Thymus (tissue), 11 donors: Measurements from ENCODE around the gene COP1. TPM values are rescaled to one million over a fixed set of nuclear protein-coding genes. Genes with fewer than 3 reads are reported as not detected.
"Not testable (repeated sequence)": the region's sequence is repeated elsewhere in the genome, so short reads cannot be mapped to it uniquely, and the experiment has no call there.

ENCODE experiments used
- DNase-seq, 9 donors: peaks; one replicate each; pipeline ENCODE4 v3.0.0-alpha.2; 2013; ENCODE audit warnings: low spot score in 9 of 9, low read depth in 6 of 9, missing footprints in 1 of 9
- H3K27ac ChIP-seq, 2 donors: one replicate each; pipeline ENCODE4 v1.5.1; 2013; ENCODE audit warnings: control low read depth in 1 of 2, low read depth in 1 of 2, low read length in 1 of 2, mild to moderate bottlenecking in 1 of 2, moderate library complexity in 1 of 2
- H3K27me3 ChIP-seq, 2 donors: one replicate each; pipeline ENCODE4 v1.5.1; 2013; ENCODE audit warnings: low read length in 1 of 2; ENCODE audit not compliant: control insufficient read depth in 2 of 2, insufficient read depth in 1 of 2
- H3K36me3 ChIP-seq, 2 donors: one replicate each; pipeline ENCODE4 v1.5.1; 2013; ENCODE audit warnings: low read length in 1 of 2, mild to moderate bottlenecking in 1 of 2, moderate library complexity in 1 of 2; ENCODE audit not compliant: control insufficient read depth in 2 of 2, insufficient read depth in 2 of 2
- H3K4me1 ChIP-seq, 2 donors: one replicate each; pipeline ENCODE4 v1.5.1; 2013; ENCODE audit warnings: low read length in 2 of 2; ENCODE audit not compliant: control insufficient read depth in 2 of 2, insufficient read depth in 2 of 2
- H3K4me3 ChIP-seq, 2 donors: one replicate each; pipeline ENCODE4 v1.5.1; 2013; ENCODE audit warnings: low read length in 2 of 2, control low read depth in 1 of 2, mild to moderate bottlenecking in 1 of 2
- H3K9me3 ChIP-seq, 2 donors: one replicate each; pipeline ENCODE4 v1.5.1; 2013; ENCODE audit warnings: low read length in 1 of 2, mild to moderate bottlenecking in 1 of 2; ENCODE audit not compliant: control insufficient read depth in 2 of 2, insufficient read depth in 1 of 2
- WGBS: extraction: QIAGEN DNeasy Blood & Tissue Kit; methylation state at CpG from one replicate; pipeline ENCODE4 v1.1.7; 2013; 5-methylcytosine and 5-hydroxymethylcytosine counted together
- polyA plus RNA-seq: library from polyadenylated mRNA; stranded (reverse); fragments of 200-250 nt; gene quantifications from one replicate; pipeline ENCODE4 v1.2.3, GENCODE V29; 2013
- total RNA-seq: library from RNA; stranded (reverse); fragments of 120-200 nt; gene quantifications from one replicate; pipeline ENCODE4 v1.2.4, GENCODE V29; 2013
- donor health status: healthy.

COP1 gene
- total and polyA plus RNA-seq, 2 donors, result 45.0 to 69.5 TPM

DNA sequence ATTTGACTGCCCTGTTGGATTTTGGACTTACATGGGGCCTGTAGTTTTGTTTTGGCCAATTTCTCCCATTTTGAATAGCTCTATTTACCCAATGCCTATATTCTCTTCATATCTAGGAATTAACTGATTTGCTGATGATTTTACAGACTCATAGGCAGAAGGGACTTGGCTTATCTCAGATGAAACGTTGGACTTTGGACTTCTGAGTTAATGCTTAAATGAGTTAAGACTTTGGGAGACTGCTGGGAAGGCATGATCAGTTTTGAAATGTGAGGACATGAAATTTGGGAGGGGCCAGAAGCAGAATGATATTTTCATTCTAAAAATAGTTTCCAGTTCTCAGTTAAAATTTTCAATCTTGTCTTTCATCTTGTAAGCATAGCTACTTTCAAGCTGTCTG is 222.3 kb downstream of the COP1 start:
- Histone ChIP-seq H3K9me3 (peaks cover 6 to 7% of the 10 kb centered on the region in 2 donors), H3K36me3 (peaks cover 24 to 40% of the 10 kb centered on the region in 2 donors), H3K27ac (no peak overlapping the region), H3K4me1 (no peaks in the 10 kb centered on the region), H3K4me3 (no peak overlapping the region), H3K27me3 (no peaks in the 10 kb centered on the region)
- 100% methylated on average over 1 of the region's 1 CpG for WGBS
- DNase-seq, result no peak

DNA sequence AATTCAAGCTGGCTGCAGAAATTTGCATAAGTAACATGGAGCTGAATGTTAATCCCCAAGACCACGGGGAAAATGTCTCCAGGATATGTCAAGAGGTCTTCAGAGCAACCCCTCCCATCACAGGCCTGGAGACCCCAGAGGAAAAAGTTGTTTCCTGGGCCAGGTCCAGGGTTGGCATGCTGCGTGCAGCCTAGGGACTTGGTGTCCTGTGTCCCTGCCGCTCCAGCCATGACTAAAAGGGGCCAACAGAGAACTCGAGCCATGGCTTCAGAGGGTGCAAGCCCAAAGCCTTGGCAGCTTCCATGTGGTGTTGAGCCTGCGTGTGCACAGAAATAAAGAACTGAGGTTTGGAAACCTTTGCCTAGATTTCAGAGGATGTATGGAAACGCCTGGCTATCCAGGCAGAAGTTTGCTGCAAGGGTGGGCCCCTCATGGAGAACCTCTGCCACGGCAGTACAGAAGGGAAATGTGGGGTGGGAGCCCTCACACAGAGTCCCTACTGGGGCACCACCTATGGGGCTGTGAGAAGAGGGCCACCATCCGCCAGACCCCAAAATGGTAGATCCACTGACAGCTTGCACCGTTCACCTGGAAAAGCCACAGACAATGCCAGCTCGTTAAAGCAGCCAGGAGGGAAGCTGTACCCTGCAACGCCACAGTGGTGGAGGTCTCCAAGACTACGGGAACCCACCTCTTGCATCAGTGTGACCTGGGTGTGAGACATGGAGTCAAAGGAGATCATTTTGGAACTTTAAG is 222.9 kb downstream of the COP1 start:
- 99% methylated on average over 12 of the region's 12 CpGs for WGBS
- H3K9me3 ChIP-seq, result peaks cover 6 to 7% of the 10 kb centered on the region in 2 donors
- DNase-seq, result no peak
- peaks cover 24 to 40% of the 10 kb centered on the region in 2 donors for H3K36me3 ChIP-seq
- H3K4me1 ChIP-seq, result no peaks in the 10 kb centered on the region
- H3K4me3 ChIP-seq, result no peak overlapping the region
- H3K27ac ChIP-seq, result no peak overlapping the region
- no peaks in the 10 kb centered on the region for H3K27me3 ChIP-seq

DNA sequence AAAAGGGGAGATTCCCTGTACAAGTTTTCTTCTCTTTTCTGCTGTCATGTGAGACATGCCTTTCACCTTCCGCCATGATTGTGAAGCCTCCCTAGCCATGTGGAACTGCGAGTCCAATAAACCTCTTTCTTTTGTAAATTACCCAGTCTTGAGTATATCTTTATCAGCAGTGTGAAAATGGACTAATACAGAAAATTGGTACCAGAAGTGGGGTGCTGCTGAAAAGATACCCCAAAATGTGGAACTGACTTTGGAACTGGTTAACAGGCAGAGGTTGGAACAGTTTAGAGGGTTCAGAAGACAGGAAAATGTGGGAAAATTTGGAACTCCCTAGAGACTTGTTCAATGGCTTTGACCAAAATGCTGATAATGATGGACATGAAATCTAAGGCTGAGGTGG is 223.7 kb downstream of the COP1 start:
- not testable (repeated sequence) for H3K4me1 ChIP-seq, DNase-seq, H3K9me3 ChIP-seq, H3K4me3 ChIP-seq, H3K27ac ChIP-seq, H3K27me3 ChIP-seq
- peaks cover 22 to 39% of the 10 kb centered on the region in 2 donors for H3K36me3 ChIP-seq
- 98% methylated on average over 2 of the region's 2 CpGs for WGBS

DNA sequence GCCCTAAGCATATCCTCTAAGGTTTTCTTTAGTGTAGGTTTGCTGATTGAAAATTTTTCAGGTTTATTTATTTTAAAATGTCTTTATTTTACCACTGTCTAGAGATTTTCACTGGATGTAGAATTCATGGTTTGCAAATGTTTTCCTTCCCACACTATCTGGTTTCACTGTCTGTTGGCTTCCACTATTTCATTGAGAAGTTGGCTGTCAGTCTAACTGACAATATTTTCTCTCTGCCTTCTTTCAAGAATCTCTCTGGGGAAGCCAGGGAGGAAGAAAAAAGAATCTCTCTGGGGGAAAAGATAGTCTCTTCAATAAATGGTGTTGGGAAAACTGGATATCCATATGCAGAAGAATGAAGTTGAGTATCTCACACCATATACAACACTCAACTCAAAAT is 226.0 kb downstream of the COP1 start:
- Histone ChIP-seq H3K27ac (no peak overlapping the region), H3K36me3 (peaks cover 20 to 23% of the 10 kb centered on the region in 2 donors), H3K9me3 (peaks cover 6 to 7% of the 10 kb centered on the region in 2 donors), H3K27me3 (no peaks in the 10 kb centered on the region), H3K4me3 (no peak overlapping the region), H3K4me1 (no peaks in the 10 kb centered on the region)
- DNase-seq, result no peak

DNA sequence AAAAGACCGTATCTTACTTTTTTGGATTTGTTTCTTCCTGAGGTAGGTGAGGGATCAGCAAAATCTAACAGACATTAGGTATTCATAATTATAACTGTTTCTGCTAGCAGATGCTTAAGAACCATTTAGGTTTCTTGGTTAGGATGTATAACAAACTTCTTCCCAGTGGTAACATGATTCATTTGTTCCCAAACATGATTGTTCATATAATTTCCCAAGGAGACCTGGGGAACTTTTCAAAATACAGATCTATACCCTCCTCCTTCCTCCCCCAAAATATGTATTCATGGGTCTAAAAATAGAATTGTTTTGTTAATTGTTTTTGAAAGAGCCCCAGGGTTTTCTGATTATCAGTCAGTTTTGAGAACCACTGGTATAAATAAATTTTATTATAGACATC is 228.2 kb downstream of the COP1 start:
- H3K4me1 ChIP-seq, result no peaks in the 10 kb centered on the region
- H3K4me3 ChIP-seq, result no peak overlapping the region
- no peak overlapping the region for H3K27ac ChIP-seq
- WGBS, result 98% methylated on average over 1 of the region's 1 CpG
- no peak for DNase-seq
- no peaks in the 10 kb centered on the region for H3K27me3 ChIP-seq
- H3K9me3 ChIP-seq, result peaks cover under 1% of the 10 kb centered on the region in 2 donors
- H3K36me3 ChIP-seq, result peaks cover 9 to 10% of the 10 kb centered on the region in 2 donors

DNA sequence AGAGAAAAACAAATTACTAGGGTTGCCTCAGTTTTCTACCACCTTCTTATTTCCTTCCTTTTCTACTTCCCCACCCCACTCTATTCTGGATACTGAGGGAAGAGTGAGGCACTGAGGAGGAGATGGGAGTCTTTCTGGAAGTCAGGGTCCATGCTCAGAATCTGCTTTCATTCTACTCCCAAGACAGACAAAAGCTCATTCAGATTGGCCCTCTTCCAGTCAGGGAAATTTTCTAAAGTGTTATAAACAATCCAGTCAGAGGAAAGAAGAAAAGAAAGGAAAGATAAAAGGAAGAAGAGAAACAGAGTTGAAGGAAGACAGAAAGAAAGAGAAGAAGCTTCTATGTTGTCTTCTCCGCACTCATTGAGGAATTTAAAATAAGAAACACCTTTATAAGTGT is 228.6 kb downstream of the COP1 start:
- Histone ChIP-seq H3K27me3 (no peaks in the 10 kb centered on the region), H3K9me3 (no peaks in the 10 kb centered on the region), H3K4me1 (no peaks in the 10 kb centered on the region), H3K36me3 (peaks cover 4 to 5% of the 10 kb centered on the region in 2 donors), H3K4me3 (no peak overlapping the region), H3K27ac (no peak overlapping the region)
- 94% methylated on average over 1 of the region's 1 CpG for WGBS
- DNase-seq, result no peak

DNA sequence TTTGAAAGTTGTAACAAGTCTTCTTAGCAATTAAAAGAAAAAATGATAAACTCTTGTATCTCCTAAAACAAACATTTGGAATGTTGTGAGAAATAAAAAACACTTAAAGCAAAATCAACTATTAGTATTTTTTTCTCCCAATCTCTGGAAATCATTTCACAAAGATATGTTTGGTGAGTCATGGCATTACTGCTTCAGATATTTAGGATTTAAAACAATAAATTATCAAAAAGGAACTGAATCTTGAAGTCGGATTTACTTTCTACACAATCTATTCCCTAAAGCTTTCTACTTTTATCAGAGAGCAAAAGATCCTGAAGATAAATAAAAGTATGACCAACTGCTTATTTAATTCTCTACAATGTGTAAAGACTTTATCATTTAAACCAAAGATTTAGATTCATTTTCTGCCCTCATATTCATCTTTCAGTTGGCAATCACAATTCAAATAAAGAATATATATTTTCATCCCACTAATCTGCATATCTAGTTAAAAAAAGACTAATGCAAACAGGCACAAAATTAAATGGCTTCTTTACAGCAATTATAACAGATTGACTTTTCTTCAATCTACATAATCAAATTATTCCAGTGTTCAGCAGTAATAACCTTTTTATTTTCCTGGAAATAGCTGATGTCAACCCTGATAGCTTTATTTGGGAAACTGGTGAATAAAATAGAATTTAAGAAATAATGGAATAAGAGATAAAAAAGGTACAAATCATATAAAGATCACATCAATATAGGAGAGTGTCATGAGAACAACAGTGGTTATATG is 230.0 kb downstream of the COP1 start:
- Histone ChIP-seq H3K27me3 (no peaks in the 10 kb centered on the region), H3K4me1 (no peaks in the 10 kb centered on the region), H3K36me3 (no peaks in the 10 kb centered on the region), H3K4me3 (no peak overlapping the region), H3K9me3 (no peaks in the 10 kb centered on the region), H3K27ac (no peak overlapping the region)
- WGBS, result 98% methylated on average over 1 of the region's 1 CpG
- DNase-seq, result no peak

DNA sequence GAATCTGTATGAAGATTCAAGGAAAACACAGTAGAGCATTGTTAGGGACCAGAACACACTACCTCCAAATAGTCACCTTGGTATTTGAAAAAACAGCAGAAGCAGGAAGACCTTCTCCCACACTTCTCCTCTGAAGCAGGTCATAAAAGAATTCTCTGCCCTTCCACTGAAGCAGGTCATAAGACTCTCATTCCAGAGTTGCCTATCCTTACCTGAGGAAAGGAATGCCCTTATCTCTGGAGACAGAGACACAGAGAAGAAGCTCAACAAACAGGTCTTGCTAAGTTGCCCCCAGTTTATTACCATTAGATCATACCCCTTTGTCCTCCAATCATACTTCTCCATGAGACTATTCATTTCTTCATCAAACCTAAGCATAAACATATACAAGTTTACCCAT is 237.9 kb downstream of the COP1 start:
- Histone ChIP-seq H3K9me3 (no peaks in the 10 kb centered on the region), H3K4me3 (no peak overlapping the region), H3K27ac (no peak overlapping the region), H3K4me1 (no peaks in the 10 kb centered on the region), H3K27me3 (no peaks in the 10 kb centered on the region), H3K36me3 (peaks cover 3 to 10% of the 10 kb centered on the region in 2 donors)
- DNase-seq, result no peak

DNA sequence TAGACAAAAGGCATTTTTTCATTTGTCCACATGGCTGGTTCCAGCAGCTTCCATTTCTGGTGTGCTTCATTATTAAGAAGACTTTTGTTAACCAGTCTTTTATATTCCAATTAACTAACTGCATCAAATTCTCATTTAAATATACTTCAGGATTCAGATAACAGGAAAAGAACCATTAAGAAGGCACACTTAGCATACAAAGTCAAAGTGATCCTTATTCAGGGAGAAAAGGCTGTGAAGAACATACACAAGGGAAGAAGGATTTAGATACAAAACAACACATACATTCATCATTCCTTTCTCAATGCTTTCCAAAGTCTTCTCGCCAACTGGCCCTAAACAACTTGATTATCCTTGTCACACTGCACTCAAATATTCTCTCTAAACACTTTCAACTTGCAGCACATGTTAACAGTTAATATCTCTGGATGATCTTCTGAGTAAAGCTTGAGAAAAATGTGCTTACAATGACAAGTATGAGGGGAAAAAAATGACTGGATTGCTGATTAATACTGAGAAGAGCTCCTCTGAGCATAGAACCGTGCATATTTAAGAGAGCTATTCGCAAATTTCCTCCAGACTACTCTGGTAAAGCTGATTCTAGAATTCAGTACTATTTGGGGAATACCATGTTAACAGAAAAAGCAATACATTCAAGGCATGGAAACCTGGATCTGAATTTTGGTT is 238.5 kb downstream of the COP1 start:
- H3K27me3 ChIP-seq, result no peaks in the 10 kb centered on the region
- no peak overlapping the region for H3K4me3 ChIP-seq
- no peaks in the 10 kb centered on the region for H3K4me1 ChIP-seq
- 95% methylated on average over 3 of the region's 3 CpGs for WGBS
- no peak overlapping the region for H3K27ac ChIP-seq
- DNase-seq, result no peak
- peaks cover 3 to 10% of the 10 kb centered on the region in 2 donors for H3K36me3 ChIP-seq
- H3K9me3 ChIP-seq, result no peaks in the 10 kb centered on the region
